DND-41 (cell line): ENCODE results near the gene SRGN.
"Not testable (repeated sequence)": the region's sequence is repeated elsewhere in the genome, so short reads cannot be mapped to it uniquely, and the experiment has no call there.

Experiments used
- ATAC-seq: fragments of 200-7000 bp; cut with Tn5 transposase; 3 replicates; pipeline ENCODE4 v1.9.1; 2021; ENCODE audit warnings: low read depth; ENCODE audit not compliant: insufficient read depth
- DNase-seq: peaks from one replicate; pipeline ENCODE4 v3.0.0-alpha.2; 2020
- H2AFZ ChIP-seq: 2 replicates; pipeline ENCODE4 v1.6.0; 2012; ENCODE audit warnings: low read depth, low read length
- H3K27ac ChIP-seq: 2 replicates; pipeline ENCODE4 v1.5.1; 2012; ENCODE audit warnings: low read length, inconsistent platforms
- H3K27me3 ChIP-seq: fragments of 200-600 bp; sonication (generic); 2 replicates; pipeline ENCODE4 v1.6.0; 2012; ENCODE audit warnings: low read length, mild to moderate bottlenecking, inconsistent platforms; ENCODE audit not compliant: insufficient read depth, poor library complexity
- H3K36me3 ChIP-seq: 2 replicates; pipeline ENCODE4 v1.5.1; 2012; ENCODE audit warnings: low read length, inconsistent platforms; ENCODE audit not compliant: insufficient read depth
- H3K4me1 ChIP-seq: 2 replicates; pipeline ENCODE4 v1.5.1; 2012; ENCODE audit warnings: mild to moderate bottlenecking, low read length; ENCODE audit not compliant: insufficient read depth
- H3K4me2 ChIP-seq: 2 replicates; pipeline ENCODE4 v1.6.0; 2012; ENCODE audit warnings: mild to moderate bottlenecking, moderate library complexity, low read length, inconsistent platforms; ENCODE audit not compliant: insufficient read depth
- H3K4me3 ChIP-seq, 2 experiments: fragments of 200-600 bp in 1 of 2; shearing (Covaris generic) in 1 of 2; 2 replicates each; pipeline ENCODE4 v1.5.1; 2012 to 2016; ENCODE audit warnings: inconsistent platforms in 2 of 2, low read length in 2 of 2, mild to moderate bottlenecking in 2 of 2, low read depth in 1 of 2, moderate library complexity in 1 of 2
- H3K79me2 ChIP-seq: 2 replicates; pipeline ENCODE4 v1.6.0; 2012; ENCODE audit warnings: low read length, inconsistent platforms; ENCODE audit not compliant: insufficient read depth
- H3K9ac ChIP-seq: 2 replicates; pipeline ENCODE4 v1.6.0; 2012; ENCODE audit warnings: low read depth, mild to moderate bottlenecking, inconsistent platforms, low read length, moderate library complexity
- H3K9me3 ChIP-seq: 2 replicates; pipeline ENCODE4 v1.5.1; 2012; ENCODE audit warnings: low read length, moderate library complexity, mild to moderate bottlenecking, inconsistent platforms; ENCODE audit not compliant: insufficient read depth, severe bottlenecking
- H4K20me1 ChIP-seq: 2 replicates; pipeline ENCODE4 v1.6.0; 2012; ENCODE audit warnings: low read length; ENCODE audit not compliant: insufficient read depth
- EZH2 ChIP-seq: IDR thresholded peaks from 3 replicates; pipeline ENCODE4 v1.6.1; 2012; ENCODE audit warnings: borderline replicate concordance, low read depth, mild to moderate bottlenecking, moderate library complexity, low read length, inconsistent platforms; ENCODE audit not compliant: severe bottlenecking
- TF ChIP-seq, protein P1 (sequence below): IDR thresholded peaks from 2 replicates; pipeline ENCODE4 v1.5.1; 2012; ENCODE audit warnings: borderline replicate concordance, low read length, moderate library complexity, mild to moderate bottlenecking; ENCODE audit not compliant: poor library complexity, severe bottlenecking; ENCODE audit errors: extremely low read depth

The SRGN gene

DNA sequence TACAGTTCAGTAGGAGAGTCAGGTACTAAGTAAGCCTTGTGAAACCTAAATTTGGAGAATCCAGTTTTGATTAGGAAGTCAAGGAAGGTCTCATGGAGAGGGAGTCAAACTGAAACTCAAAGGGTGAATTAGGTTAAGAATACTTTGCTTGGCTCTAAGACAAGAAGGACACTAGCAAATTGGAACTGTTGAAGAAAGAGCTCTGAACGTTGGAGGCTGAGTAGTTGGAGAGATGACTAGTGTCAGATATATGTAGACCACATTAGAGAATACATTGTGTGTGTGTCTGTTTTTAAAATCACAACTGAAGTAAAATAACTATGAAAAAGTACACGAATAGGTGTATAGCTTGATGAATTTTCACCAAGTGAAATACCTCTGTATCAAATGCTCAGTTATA lies 42.3 kb downstream of the SRGN start:
- Histone ChIP-seq H3K27me3 (no peaks in the 10 kb centered on the region), H3K4me2 (0 out of 2 replicates have a peak overlapping the region, but pooled peaks have one; percentile 14), H3K9me3 (no peaks in the 10 kb centered on the region), H4K20me1 (peaks cover 14% of the 10 kb centered on the region; the same call in 1 of the 2 replicates), H3K36me3 (peaks cover 21% of the 10 kb centered on the region), H2AFZ (no peak overlapping the region), H3K9ac (no peak overlapping the region), H3K79me2 (peaks cover 98% of the 10 kb centered on the region), H3K27ac (no peak overlapping the region), H3K4me3 (no peak overlapping the region), H3K4me1 (peaks cover 11% of the 10 kb centered on the region)
- DNase-seq (no peak), ATAC-seq (no peak)
- TF ChIP-seq, protein P1, sequence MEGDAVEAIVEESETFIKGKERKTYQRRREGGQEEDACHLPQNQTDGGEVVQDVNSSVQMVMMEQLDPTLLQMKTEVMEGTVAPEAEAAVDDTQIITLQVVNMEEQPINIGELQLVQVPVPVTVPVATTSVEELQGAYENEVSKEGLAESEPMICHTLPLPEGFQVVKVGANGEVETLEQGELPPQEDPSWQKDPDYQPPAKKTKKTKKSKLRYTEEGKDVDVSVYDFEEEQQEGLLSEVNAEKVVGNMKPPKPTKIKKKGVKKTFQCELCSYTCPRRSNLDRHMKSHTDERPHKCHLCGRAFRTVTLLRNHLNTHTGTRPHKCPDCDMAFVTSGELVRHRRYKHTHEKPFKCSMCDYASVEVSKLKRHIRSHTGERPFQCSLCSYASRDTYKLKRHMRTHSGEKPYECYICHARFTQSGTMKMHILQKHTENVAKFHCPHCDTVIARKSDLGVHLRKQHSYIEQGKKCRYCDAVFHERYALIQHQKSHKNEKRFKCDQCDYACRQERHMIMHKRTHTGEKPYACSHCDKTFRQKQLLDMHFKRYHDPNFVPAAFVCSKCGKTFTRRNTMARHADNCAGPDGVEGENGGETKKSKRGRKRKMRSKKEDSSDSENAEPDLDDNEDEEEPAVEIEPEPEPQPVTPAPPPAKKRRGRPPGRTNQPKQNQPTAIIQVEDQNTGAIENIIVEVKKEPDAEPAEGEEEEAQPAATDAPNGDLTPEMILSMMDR, result no peak
- no peak for TF ChIP-seq EZH2

DNA sequence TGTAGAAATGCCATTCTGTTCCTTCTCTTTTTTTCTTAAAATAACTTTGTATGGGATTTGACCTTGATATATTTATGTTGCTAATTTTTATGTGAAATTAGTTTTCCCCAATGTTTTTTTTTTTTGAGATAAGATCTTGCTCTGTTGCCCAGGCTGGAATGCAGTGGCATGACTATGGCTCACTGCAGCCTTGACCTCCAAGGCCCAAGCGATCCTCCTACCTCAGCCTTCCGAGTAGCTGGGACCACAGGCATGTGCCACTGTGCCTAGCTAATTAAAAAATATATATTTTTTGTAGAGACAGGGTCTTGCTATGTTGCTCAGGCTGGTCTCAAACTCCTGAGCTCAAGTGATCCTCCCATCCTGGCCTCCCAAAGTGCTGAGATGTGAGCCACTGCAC lies 52.1 kb downstream of the SRGN start:
- Histone ChIP-seq H2AFZ (no peak overlapping the region), H3K27ac (no peak overlapping the region), H3K27me3 (no peaks in the 10 kb centered on the region), H3K9ac (no peak overlapping the region), H3K4me3 (no peak overlapping the region), H3K36me3 (peaks cover 25% of the 10 kb centered on the region), H3K79me2 (peaks cover 80% of the 10 kb centered on the region), H4K20me1 (peaks cover 12% of the 10 kb centered on the region; the same call in 1 of the 2 replicates), H3K4me2 (no peak overlapping the region), H3K4me1 (no peaks in the 10 kb centered on the region), H3K9me3 (no peaks in the 10 kb centered on the region)
- ATAC-seq, result no peak
- TF ChIP-seq EZH2, result no peak
- TF ChIP-seq, protein P1, result no peak
- no peak for DNase-seq

DNA sequence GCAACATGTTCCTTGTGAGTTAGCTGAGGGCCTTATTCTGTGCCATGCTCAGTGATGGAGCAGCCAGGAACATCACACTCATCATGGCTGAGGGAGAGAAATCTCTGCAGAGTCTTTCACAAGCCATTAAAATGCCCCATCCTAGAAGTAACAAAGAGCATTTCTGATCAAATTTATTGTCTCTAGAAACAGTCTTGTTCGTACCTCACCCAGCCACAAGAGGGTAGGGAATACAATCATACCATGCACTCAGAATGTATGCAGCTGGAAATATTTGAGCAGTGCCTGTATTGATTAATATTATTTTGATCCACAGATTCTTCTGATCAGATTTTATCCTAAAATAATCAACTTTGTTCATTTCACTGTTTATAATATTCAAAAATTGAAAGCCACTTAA lies 53.4 kb downstream of the SRGN start:
- no peaks in the 10 kb centered on the region for H3K27me3 ChIP-seq
- H3K9ac ChIP-seq, result no peak overlapping the region
- DNase-seq (no peak), ATAC-seq (no peak)
- H3K79me2 ChIP-seq, result peaks cover 82% of the 10 kb centered on the region
- no peak overlapping the region for H3K4me2 ChIP-seq
- H4K20me1 ChIP-seq, result peaks cover 16% of the 10 kb centered on the region; the same call in 1 of the 2 replicates
- H3K9me3 ChIP-seq, result no peaks in the 10 kb centered on the region
- TF ChIP-seq, protein P1, result no peak
- no peak for TF ChIP-seq EZH2
- H3K36me3 ChIP-seq, result peaks cover 11% of the 10 kb centered on the region; the same call in 1 of the 2 replicates
- no peaks in the 10 kb centered on the region for H3K4me1 ChIP-seq
- no peak overlapping the region for H3K4me3 ChIP-seq
- H2AFZ ChIP-seq, result no peak overlapping the region
- no peak overlapping the region for H3K27ac ChIP-seq

DNA sequence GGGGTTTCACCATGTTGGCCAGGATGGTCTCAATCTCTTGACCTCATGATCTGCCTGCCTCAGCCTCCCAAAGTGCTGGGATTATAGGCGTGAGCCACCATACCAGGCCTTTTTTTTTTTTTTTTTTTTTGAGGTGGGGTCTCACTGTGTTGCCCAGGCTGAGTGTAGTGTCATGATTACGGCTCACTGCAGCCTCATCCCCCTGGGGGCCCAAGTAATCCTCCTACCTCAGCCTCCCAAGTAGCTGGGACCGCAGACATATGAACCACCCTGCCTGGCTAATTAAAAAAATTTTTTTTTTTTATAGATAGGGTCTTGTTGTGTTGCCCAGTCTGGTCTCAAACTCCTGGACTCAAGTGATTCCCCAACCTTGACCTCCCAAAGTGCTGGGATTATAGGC lies 54.2 kb downstream of the SRGN start:
- not testable (repeated sequence) for DNase-seq

More for the DNA sequence above, 54.2 kb downstream of the SRGN start:
- H3K36me3 ChIP-seq, H2AFZ ChIP-seq, H3K9me3 ChIP-seq, H3K27me3 ChIP-seq, H3K4me2 ChIP-seq, ATAC-seq, H3K4me1 ChIP-seq, H3K27ac ChIP-seq, H3K9ac ChIP-seq, H3K4me3 ChIP-seq: not testable (repeated sequence)
- Histone ChIP-seq H4K20me1 (peaks cover 21% of the 10 kb centered on the region; the same call in 1 of the 2 replicates), H3K79me2 (peaks cover 86% of the 10 kb centered on the region)
